ENCODE data around the gene LINGO3.

The LINGO3 gene

GRCh38 chr19:2308114-2308556, at the start of gene LINGO3:
Gene LINGO3 (minus strand): TSS chr19:2308154. CDS start chr19:2291776, 16,378 bp downstream.
- no peak for TF ChIP-seq GATA3 (IDR thresholded peaks at IDR 0.05; ENCODE audit: low read depth, low read length)

- no peak for TF ChIP-seq GATA3 (IDR thresholded peaks at IDR 0.05; ENCODE audit: low read depth, low read length)
- TF ChIP-seq GATA2 (IDR thresholded peaks at IDR 0.05; ENCODE audit: low read depth, low read length) = no peak
These were observed 48.2 kb upstream of the LINGO3 start for GRCh38 chr19:2356036-2356646.

GRCh38 chr19:2355168-2356035, 47.4 kb upstream of the LINGO3 start:
- no peak for TF ChIP-seq GATA3 (IDR thresholded peaks at IDR 0.05; ENCODE audit: low read depth, low read length)
- TF ChIP-seq GATA2 (IDR thresholded peaks at IDR 0.05; ENCODE audit: low read depth, low read length) = no peak

- no peak for TF ChIP-seq GATA2 (IDR thresholded peaks at IDR 0.05; ENCODE audit: low read depth, low read length)
- no peak for TF ChIP-seq GATA3 (IDR thresholded peaks at IDR 0.05; ENCODE audit: low read depth, low read length)
These were observed 46.7 kb upstream of the LINGO3 start for GRCh38 chr19:2354670-2355069.

- TF ChIP-seq GATA2 (IDR thresholded peaks at IDR 0.05; ENCODE audit: low read depth, low read length) = no peak
- TF ChIP-seq GATA3 (IDR thresholded peaks at IDR 0.05; ENCODE audit: low read depth, low read length) = no peak
These were observed 46.1 kb upstream of the LINGO3 start for GRCh38 chr19:2353887-2354592.

GRCh38 chr19:2353159-2353886, 45.4 kb upstream of the LINGO3 start:
- no peak for TF ChIP-seq GATA2 (IDR thresholded peaks at IDR 0.05; ENCODE audit: low read depth, low read length)
- TF ChIP-seq GATA3 (IDR thresholded peaks at IDR 0.05; ENCODE audit: low read depth, low read length) = no peak

- TF ChIP-seq GATA3 (IDR thresholded peaks at IDR 0.05; ENCODE audit: low read depth, low read length) (no peak), GATA2 (IDR thresholded peaks at IDR 0.05; ENCODE audit: low read depth, low read length) (no peak)
These were observed 44.2 kb upstream of the LINGO3 start for GRCh38 chr19:2352121-2352520.

GRCh38 chr19:2351591-2351990, 43.6 kb upstream of the LINGO3 start:
- TF ChIP-seq GATA2 (IDR thresholded peaks at IDR 0.05; ENCODE audit: low read depth, low read length) (no peak), GATA3 (IDR thresholded peaks at IDR 0.05; ENCODE audit: low read depth, low read length) (no peak)

- TF ChIP-seq GATA2 (IDR thresholded peaks at IDR 0.05; ENCODE audit: low read depth, low read length) (no peak), GATA3 (IDR thresholded peaks at IDR 0.05; ENCODE audit: low read depth, low read length) (no peak)
These were observed 42.7 kb upstream of the LINGO3 start for GRCh38 chr19:2350656-2351055.

- TF ChIP-seq GATA2 (IDR thresholded peaks at IDR 0.05; ENCODE audit: low read depth, low read length) = no peak
- TF ChIP-seq GATA3 (IDR thresholded peaks at IDR 0.05; ENCODE audit: low read depth, low read length) = no peak
These were observed 38.1 kb upstream of the LINGO3 start for GRCh38 chr19:2345794-2346663.

- TF ChIP-seq GATA2 (IDR thresholded peaks at IDR 0.05; ENCODE audit: low read depth, low read length) (no peak), GATA3 (IDR thresholded peaks at IDR 0.05; ENCODE audit: low read depth, low read length) (no peak)
These were observed 37.1 kb upstream of the LINGO3 start for GRCh38 chr19:2345076-2345475.

GRCh38 chr19:2344381-2344870, 36.5 kb upstream of the LINGO3 start:
- TF ChIP-seq GATA3 (IDR thresholded peaks at IDR 0.05; ENCODE audit: low read depth, low read length) (no peak), GATA2 (IDR thresholded peaks at IDR 0.05; ENCODE audit: low read depth, low read length) (no peak)
